ENCODE results near the gene DNTT.

Gene DNTT

GRCh38 chr10:96304230-96304629 is at the start of gene DNTT:
Gene DNTT, plus strand, starts transcription at chr10:96304434. Its CDS starts 64 bp downstream, at chr10:96304498.
- DNase-seq = no peak

GRCh38 chr10:96254976-96255375 is 49.3 kb upstream of the DNTT start:
- no peak for DNase-seq

GRCh38 chr10:96255549-96256333 is 48.5 kb upstream of the DNTT start:
- no peak for DNase-seq

GRCh38 chr10:96257944-96258343 is 46.3 kb upstream of the DNTT start:
- DNase-seq = no peak

- DNase-seq = no peak
Measured at GRCh38 chr10:96259150-96259549, 45.1 kb upstream of the DNTT start.

- DNase-seq = no peak
Measured at GRCh38 chr10:96260014-96260413, 44.2 kb upstream of the DNTT start.

- no peak for DNase-seq
Measured at GRCh38 chr10:96261132-96261531, 43.1 kb upstream of the DNTT start.

- DNase-seq = no peak
Measured at GRCh38 chr10:96261930-96262329, 42.3 kb upstream of the DNTT start.

GRCh38 chr10:96263176-96263575 is 41.1 kb upstream of the DNTT start:
- DNase-seq = no peak

GRCh38 chr10:96263669-96264068 is 40.6 kb upstream of the DNTT start:
- DNase-seq = no peak

GRCh38 chr10:96264938-96265337 is 39.3 kb upstream of the DNTT start:
- no peak for DNase-seq

- DNase-seq = no peak
Measured at GRCh38 chr10:96266118-96266770, 38.0 kb upstream of the DNTT start.

GRCh38 chr10:96267234-96267705 is 37.0 kb upstream of the DNTT start:
- no peak for DNase-seq

GRCh38 chr10:96268341-96268909 is 35.8 kb upstream of the DNTT start:
- DNase-seq = no peak

- no peak for DNase-seq
Measured at GRCh38 chr10:96269438-96270300, 34.6 kb upstream of the DNTT start.

- DNase-seq = no peak
Measured at GRCh38 chr10:96270571-96270970, 33.7 kb upstream of the DNTT start.

GRCh38 chr10:96271016-96271815 is 33.0 kb upstream of the DNTT start, which contains the start of gene BLNK:
Gene BLNK, minus strand, starts transcription at chr10:96271569. Its CDS starts 171 bp downstream, at chr10:96271398.
- DNase-seq = no peak

- no peak for DNase-seq
Measured at GRCh38 chr10:96272316-96273280, 31.6 kb upstream of the DNTT start.

GRCh38 chr10:96275685-96276418 is 28.4 kb upstream of the DNTT start:
- no peak for DNase-seq

- no peak for DNase-seq
Measured at GRCh38 chr10:96276426-96276825, 27.8 kb upstream of the DNTT start.
